HCT116 (cell line): Measurements from ENCODE around the gene PSG7. TPM values are rescaled to one million over a fixed set of nuclear protein-coding genes. Genes with fewer than 3 reads are reported as not detected.
"Not testable (repeated sequence)": the region's sequence is repeated elsewhere in the genome, so short reads cannot be mapped to it uniquely, and the experiment has no call there.

ENCODE experiments used
- ATAC-seq: fragments of 200-7000 bp; cut with Tn5 transposase; 2 replicates; pipeline ENCODE4 v1.9.1; 2020; ENCODE audit warnings: mild to moderate bottlenecking, moderate library complexity
- BruUV-seq: library from RNA; stranded (reverse); fragments of 400-500 nt; replicated peaks from 2 replicates; lab custom pipeline; 2021; lab: Mats Ljungman, UMichigan
- CTCF ChIA-PET: fragments of 300-600 bp; sonication (Branson Sonifier 250); formaldehyde crosslinking; loops from one replicate; lab custom pipeline; 2021; ENCODE audit warnings: antibody characterized with exemption; lab: Charles Lee
- POLR2A ChIA-PET: fragments of 300-600, 350-600 bp; sonication (Branson Sonifier 250); formaldehyde crosslinking; loops from one replicate; lab custom pipeline; 2021; ENCODE audit warnings: antibody characterized with exemption; lab: Charles Lee
- RAD21 ChIA-PET, 2 experiments: fragments of 300-600 bp; sonication (Branson Sonifier 250); formaldehyde crosslinking; loops; one replicate each; lab custom pipeline; 2023; ENCODE audit warnings: low total read pairs in 2 of 2; ENCODE audit not compliant: uncharacterized antibody in 2 of 2, unreplicated experiment in 2 of 2, low non-redundant PET in 1 of 2; lab: Charles Lee
- DNase-seq: peaks from one replicate; pipeline ENCODE4 v3.0.0-alpha.2; 2010; ENCODE audit warnings: low read depth, low spot score
- H2AFZ ChIP-seq: fragments of 200-600 bp; shearing (Covaris generic), sonication (generic); 2 replicates; pipeline ENCODE4 v1.6.1; 2017; ENCODE audit warnings: low read depth, mixed run types, mixed read lengths, antibody characterized with exemption, low read length; ENCODE audit not compliant: poor library complexity, severe bottlenecking
- H3K27ac ChIP-seq: 2 replicates; pipeline ENCODE4 v1.5.1; 2012; ENCODE audit warnings: low read depth, low read length
- H3K27me3 ChIP-seq: fragments of 200-600 bp; sonication (generic); 2 replicates; pipeline ENCODE4 v1.6.1; 2016; ENCODE audit warnings: mixed run types, low read length, mixed read lengths; ENCODE audit not compliant: insufficient read depth
- H3K36me3 ChIP-seq, 2 experiments: fragments of 200-500 bp in 1 of 2; fragments of 200-600 bp in 1 of 2; sonication (Bioruptor generic) in 1 of 2; sonication (generic) in 1 of 2; 2 replicates each; pipeline versions ENCODE4 v1.5.1 to v1.6.1; 2014 to 2016; ENCODE audit warnings: low read length in 2 of 2, inconsistent platforms in 1 of 2, mixed read lengths in 1 of 2, mixed run types in 1 of 2; ENCODE audit not compliant: insufficient read depth in 2 of 2, control insufficient read depth in 1 of 2
- H3K4me1 ChIP-seq, 2 experiments: fragments of 200-600 bp in 1 of 2; sonication (generic) in 1 of 2; 2 replicates each; pipeline versions ENCODE4 v1.5.1 to v1.6.1; 2012 to 2017; ENCODE audit warnings: low read length in 2 of 2, inconsistent platforms in 1 of 2, mild to moderate bottlenecking in 1 of 2, mixed read lengths in 1 of 2, mixed run types in 1 of 2, moderate library complexity in 1 of 2; ENCODE audit not compliant: insufficient read depth in 2 of 2, control insufficient read depth in 1 of 2
- H3K4me2 ChIP-seq: fragments of 200-600 bp; sonication (generic); 2 replicates; pipeline ENCODE4 v1.6.1; 2017; ENCODE audit warnings: mixed run types, low read length, mixed read lengths
- H3K4me3 ChIP-seq, 2 experiments: fragments of 200-600 bp in 1 of 2; sonication (generic) in 1 of 2; replicated peaks in 1 of 2; 2 replicates each; pipeline ENCODE4 v1.5.1; 2011 to 2016; ENCODE audit warnings: low read length in 2 of 2, control low read depth in 1 of 2, low read depth in 1 of 2, mild to moderate bottlenecking in 1 of 2, mixed read lengths in 1 of 2, mixed run types in 1 of 2
- H3K79me2 ChIP-seq: fragments of 200-600 bp; sonication (generic); 2 replicates; pipeline ENCODE4 v1.6.1; 2017; ENCODE audit warnings: mild to moderate bottlenecking, mixed run types, low read length, moderate library complexity, mixed read lengths; ENCODE audit not compliant: insufficient read depth
- H3K9ac ChIP-seq: fragments of 200-600 bp; sonication (generic); 2 replicates; pipeline ENCODE4 v1.6.1; 2016; ENCODE audit warnings: low read length, mixed read lengths
- H3K9me2 ChIP-seq: fragments of 200-600 bp; sonication (generic), shearing (Covaris generic); 2 replicates; pipeline ENCODE4 v1.6.1; 2017; ENCODE audit warnings: mixed run types, mild to moderate bottlenecking, moderate library complexity; ENCODE audit not compliant: insufficient read depth
- H3K9me3 ChIP-seq, 2 experiments: fragments of 200-500 bp in 1 of 2; fragments of 200-600 bp in 1 of 2; sonication (Bioruptor generic) in 1 of 2; sonication (generic) in 1 of 2; 2 replicates each; pipeline ENCODE4 v1.6.1; 2014 to 2017; ENCODE audit warnings: low read length in 2 of 2, mixed read lengths in 2 of 2, inconsistent platforms in 1 of 2, low read depth in 1 of 2, mild to moderate bottlenecking in 1 of 2, mixed run types in 1 of 2, moderate library complexity in 1 of 2; ENCODE audit not compliant: control insufficient read depth in 1 of 2, insufficient read depth in 1 of 2
- H4K20me1 ChIP-seq: fragments of 200-600 bp; sonication (generic), shearing (Covaris generic); 2 replicates; pipeline ENCODE4 v1.6.1; 2017; ENCODE audit warnings: mixed run types, mild to moderate bottlenecking, moderate library complexity; ENCODE audit not compliant: insufficient read depth
- intact Hi-C: fragments of 100-400 bp; cut with micrococcal nuclease; formaldehyde crosslinking; loops from 2 replicates; pipeline ENCODE4 v1.10.0; 2022
- total RNA-seq: library from RNA; stranded (reverse); gene quantifications from one replicate; pipeline ENCODE4 v1.2.1, GENCODE V29; 2021; ENCODE audit not compliant: unreplicated experiment

Gene PSG7
- total RNA-seq, 1 experiment from 2014 or later, result not detected

GRCh38 chr19:42913516-42913915, 23.5 kb downstream of the PSG7 start:
- H2AFZ ChIP-seq, H3K27ac ChIP-seq, H4K20me1 ChIP-seq, H3K4me3 ChIP-seq, H3K4me2 ChIP-seq, H3K9me3 ChIP-seq, H3K4me1 ChIP-seq, H3K9ac ChIP-seq, ATAC-seq, H3K9me2 ChIP-seq, intact Hi-C loops, H3K79me2 ChIP-seq, RAD21 ChIA-PET, POLR2A ChIA-PET, H3K36me3 ChIP-seq, DNase-seq, CTCF ChIA-PET, H3K27me3 ChIP-seq, BruUV-seq: not testable (repeated sequence)

GRCh38 chr19:42912941-42913340, 24.1 kb downstream of the PSG7 start:
- intact Hi-C loops, RAD21 ChIA-PET, H3K4me2 ChIP-seq, ATAC-seq, H3K79me2 ChIP-seq, H4K20me1 ChIP-seq, H3K4me1 ChIP-seq, H3K36me3 ChIP-seq, H3K27me3 ChIP-seq, CTCF ChIA-PET, H3K9ac ChIP-seq, H3K4me3 ChIP-seq, H3K27ac ChIP-seq, H2AFZ ChIP-seq, H3K9me3 ChIP-seq, POLR2A ChIA-PET, DNase-seq, BruUV-seq, H3K9me2 ChIP-seq: not testable (repeated sequence)

- H3K9ac ChIP-seq, BruUV-seq, H2AFZ ChIP-seq, ATAC-seq, POLR2A ChIA-PET, intact Hi-C loops, DNase-seq, H3K36me3 ChIP-seq, H3K9me2 ChIP-seq, RAD21 ChIA-PET, H4K20me1 ChIP-seq, H3K9me3 ChIP-seq, H3K4me2 ChIP-seq, CTCF ChIA-PET, H3K79me2 ChIP-seq, H3K4me1 ChIP-seq, H3K4me3 ChIP-seq, H3K27me3 ChIP-seq, H3K27ac ChIP-seq: not testable (repeated sequence)
Measured at GRCh38 chr19:42911731-42912130, 25.3 kb downstream of the PSG7 start.

DNA sequence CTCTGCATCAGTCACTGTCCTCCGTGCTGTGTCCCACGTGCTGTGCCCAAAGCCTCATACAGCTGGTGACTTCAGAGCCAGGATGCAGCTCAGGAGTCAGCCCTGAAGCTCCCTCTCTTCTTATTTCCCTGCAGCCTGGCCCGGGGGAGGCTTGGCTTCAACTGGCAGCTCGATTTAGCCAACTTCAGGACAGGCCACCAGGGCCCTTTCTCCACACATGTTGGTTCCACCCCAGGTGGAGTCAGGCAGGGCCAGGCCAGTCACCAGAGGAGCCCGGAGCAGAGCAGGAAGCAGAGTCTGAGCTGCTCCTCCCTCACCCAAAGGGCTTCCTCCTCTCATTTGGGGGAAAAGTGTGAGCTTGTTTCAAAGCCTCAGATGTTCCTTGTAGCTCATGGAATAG, 30.8 kb downstream of the PSG7 start:
- H3K36me3 ChIP-seq, H2AFZ ChIP-seq, H4K20me1 ChIP-seq, H3K27ac ChIP-seq, H3K27me3 ChIP-seq, H3K9me3 ChIP-seq, DNase-seq, BruUV-seq, H3K9ac ChIP-seq, H3K4me1 ChIP-seq, H3K4me2 ChIP-seq, H3K4me3 ChIP-seq, CTCF ChIA-PET, intact Hi-C loops, H3K79me2 ChIP-seq, POLR2A ChIA-PET, RAD21 ChIA-PET, ATAC-seq, H3K9me2 ChIP-seq: not testable (repeated sequence)
